HG03060 (cell line): Measurements from ENCODE around the gene ST3GAL5.

Experiments
- ATAC-seq: cut with Tn5 transposase; IDR thresholded peaks from one replicate; pipeline ENCODE4 v1.9.1; 2021; ENCODE audit warnings: low read depth, moderate number of reproducible peaks; ENCODE audit not compliant: unreplicated experiment

ST3GAL5 gene

DNA sequence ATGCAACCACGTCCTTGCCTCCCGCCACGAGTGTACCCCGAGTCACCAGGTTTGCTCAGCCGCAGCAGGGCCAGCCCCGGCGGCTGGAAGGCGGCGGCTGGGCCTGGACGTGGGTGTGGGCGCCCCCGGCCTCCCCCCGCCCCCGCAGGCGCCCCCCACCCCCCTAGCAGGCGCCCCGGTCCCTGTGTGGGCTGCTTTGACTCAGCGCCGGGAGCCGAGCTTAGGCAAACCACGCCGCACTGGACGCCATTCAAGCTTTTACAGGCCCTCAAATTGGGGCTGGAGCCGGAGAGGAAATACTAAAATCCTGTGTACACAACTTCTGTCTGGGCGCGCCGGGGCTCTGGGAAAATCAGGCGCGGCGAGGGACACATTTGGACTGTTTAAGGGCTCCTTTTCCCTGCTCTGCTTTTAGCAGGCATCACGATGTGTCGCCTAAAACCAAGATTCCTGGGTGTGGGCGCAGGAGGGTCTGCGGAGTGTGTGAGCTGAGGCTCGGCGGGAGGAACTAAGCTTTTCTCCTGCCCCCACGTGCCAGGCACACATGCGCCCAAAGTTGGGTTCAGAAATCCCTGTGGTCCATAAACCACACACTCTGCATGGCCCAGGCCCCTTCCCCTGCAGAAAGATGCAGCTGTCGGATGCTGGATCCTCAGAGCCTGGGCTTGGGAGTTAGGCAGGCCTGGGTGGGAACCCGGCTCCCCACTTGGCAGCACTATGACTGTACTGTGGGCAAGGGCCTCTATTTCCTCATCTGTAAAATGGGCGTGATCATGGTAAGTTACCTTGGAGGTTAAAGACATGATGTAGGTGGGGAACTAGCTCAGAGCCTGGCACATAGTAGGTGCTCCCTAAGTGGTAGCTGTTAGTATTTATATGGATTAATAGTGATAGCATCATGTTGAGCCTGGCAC is 77.4 kb downstream of the ST3GAL5 start:
- no peak for ATAC-seq

DNA sequence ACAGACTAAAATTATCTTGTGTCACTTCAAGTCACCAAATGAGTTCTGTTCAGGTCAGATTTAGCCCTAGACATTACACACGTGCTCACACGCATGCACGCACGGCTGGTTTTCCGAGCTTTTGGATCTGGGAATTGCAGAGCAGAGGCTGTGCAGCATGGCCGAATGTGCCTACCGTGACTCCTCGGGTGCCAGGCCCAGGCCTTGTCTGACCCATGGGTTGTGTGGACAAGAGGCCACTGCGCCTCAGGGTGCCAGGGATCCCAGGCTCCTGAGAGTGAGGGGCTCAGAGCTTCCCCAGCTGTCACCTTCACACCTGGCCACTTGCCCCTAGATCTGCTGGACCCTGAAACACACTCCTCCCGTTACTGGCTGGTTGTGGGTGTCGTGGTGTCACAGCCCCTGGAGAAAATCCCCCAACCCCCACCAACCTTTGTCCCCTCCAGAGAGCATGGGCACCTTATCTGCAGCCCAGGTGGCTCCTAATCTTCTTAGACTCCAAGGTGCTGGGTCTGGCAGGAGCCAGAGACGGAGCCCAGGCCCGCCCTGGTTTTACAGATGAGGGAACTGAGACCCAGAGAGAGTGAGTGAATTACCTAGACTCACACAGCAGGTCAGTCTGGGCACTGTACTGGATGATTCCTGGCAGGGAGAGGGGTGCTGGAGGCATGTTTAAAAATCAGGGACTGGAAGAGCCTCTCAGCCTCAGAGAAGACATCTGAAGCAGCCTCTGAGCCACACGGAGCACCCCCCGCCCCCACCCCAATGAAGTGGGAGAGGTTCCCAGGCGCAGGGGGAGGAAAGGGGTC is 78.2 kb downstream of the ST3GAL5 start:
- no peak for ATAC-seq

DNA sequence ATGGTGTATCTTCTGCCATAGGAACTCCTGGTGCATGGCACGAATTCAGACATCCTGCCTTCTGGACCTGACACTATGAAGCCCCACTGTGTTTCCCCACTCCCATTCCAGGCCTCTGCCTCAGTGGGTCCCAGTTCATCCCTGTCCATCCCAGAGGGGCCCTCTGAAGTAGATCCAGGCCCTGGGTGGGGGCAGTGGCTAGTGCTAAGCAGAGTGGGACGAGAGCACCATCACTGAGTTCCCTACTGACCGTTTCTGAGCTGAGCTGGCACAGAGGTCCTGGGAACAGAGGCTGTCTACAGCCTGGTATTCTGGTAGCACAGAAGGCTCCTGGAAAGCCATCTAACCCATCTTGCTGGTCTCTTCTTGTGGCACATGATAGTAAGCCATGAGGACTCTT is 81.0 kb downstream of the ST3GAL5 start:
- no peak for ATAC-seq

DNA sequence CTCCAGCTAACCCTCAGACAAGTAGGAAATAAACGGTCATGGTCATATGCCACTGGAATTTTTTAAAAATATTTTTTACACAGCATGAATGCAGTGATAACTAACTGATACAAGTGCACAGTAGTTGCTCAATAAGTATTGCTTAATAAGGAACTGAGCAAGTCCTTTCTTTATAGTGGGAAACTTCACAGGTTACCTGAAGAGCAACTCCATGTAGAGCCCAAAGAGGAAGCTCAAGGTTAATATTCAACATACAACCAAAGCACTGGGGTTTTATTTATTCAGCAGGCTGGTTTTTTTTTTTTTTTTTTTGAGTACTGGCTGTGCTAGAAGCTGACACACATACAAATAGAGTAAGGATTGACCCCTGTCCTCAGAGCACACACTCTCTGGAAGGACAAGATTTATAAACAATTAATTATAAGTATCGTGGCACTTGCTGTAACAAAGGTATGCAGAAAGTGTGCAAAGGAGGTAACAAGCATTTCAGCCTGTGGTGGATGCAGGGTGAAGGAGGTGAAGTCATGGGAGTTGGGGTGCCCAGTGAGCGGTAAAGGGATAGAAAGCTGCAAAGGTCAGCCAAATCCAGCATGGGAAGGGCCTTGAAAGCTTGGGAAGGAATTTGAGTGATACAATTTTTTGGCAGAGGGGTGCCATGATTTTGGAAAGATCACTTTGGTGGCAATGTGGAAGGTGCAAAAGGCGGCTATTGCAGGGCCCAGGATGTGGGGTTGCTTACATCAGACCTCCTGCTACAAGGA is 82.3 kb downstream of the ST3GAL5 start:
- no peak for ATAC-seq

DNA sequence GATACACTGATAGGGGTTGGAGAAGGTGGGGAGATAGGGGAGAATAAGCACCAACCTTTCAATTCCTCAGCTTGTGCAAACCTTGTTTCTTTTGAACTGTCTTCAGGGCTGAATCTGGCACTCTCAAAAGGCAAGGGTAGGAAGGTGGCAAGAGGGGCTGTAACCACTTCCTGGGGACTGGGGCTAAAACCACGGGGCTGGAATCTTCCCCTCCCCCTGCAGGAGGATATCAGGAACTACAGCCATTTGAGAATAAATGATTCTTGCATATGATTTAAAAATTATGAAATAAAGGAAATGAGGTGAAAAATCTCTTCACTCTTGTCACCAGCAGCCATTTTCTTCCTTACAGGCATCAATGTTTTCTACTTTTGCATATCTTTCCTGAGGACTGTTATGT is 84.2 kb downstream of the ST3GAL5 start:
- no peak for ATAC-seq

DNA sequence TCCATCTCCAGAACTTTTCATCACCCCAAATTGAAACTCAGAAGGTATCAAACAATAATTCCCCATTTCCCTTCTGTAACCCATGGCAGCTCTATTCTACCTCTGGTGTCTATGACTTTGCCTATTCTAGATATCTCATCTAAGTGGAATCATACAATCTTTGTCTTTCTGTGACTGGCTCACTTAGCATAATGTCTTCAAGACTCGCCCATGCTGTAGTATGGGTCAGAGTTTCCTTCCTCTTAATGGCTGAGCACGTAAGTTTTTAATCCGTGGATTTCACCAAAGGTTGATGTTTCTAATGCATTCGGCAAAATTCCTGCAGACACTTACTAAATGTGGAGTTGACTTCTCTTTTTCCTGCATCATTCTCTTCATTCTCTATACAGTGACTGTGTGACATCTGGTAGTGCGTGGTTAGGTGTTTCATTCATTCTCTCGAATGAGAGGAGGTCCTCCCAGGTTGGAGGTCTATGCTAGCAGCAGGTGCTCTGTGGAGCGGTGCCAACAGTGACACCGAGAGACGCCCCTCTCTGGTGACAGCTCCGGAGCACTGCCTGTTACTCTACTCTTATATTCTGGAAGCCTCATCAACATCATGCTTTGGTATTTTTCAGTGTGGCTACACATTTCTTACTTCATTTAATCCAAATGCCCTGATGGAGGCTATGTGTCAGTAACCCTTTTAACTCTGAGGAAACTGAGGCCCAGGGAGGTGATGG is 84.9 kb downstream of the ST3GAL5 start:
- ATAC-seq, result no peak

DNA sequence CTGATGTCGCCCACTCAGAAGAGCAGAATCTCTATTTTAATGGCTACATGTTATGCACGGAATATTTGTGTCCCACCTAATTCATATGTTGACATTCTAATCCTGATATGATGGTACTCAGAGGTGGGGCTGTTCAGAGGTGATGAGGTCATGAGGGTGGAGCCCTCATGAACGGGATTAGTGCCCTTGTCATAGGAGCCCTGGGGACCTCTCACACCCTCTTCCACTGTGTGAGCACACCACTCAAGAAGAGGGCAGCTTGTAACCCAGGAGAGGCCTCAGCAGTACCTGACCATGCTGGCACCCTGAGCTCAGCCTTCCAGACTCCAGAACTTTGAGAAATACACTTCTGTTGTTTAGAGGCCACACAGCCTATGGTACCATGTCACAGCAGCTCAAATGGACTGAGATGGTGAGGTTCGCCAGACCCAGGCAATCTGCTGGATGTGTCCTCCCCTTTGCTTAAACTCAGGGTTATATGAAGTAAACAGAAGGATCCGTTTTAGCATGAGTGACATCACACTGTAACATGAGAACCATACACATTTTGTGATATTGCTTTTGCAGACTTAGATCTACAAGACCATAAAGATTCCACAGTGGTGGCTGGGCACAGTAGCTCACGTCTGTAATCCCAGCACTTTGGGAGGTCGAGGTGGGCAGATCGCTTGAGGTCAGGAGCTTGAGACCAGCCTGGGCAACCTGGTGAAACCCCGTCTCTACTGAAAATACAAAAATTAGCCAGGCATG is 86.3 kb downstream of the ST3GAL5 start:
- no peak for ATAC-seq

DNA sequence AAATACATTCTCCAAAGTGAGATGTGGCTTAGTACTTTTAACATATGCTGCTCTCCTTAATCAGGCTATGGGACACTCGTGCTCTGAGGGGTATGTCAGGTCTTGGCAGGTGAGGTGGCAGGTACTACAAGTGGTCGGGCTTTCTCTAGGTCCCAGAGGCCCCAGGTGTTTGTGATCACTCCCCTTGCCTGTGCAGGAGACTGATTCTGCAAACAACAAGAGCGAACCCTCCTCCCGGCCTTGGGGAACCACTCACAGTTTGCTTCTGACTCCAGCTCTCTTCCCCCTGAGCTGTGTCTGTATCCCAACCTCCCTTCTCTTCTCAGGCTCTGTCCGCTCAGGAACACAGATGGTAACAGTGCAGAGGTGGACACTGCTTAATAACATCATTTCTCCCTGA is 86.9 kb downstream of the ST3GAL5 start:
- no peak for ATAC-seq

DNA sequence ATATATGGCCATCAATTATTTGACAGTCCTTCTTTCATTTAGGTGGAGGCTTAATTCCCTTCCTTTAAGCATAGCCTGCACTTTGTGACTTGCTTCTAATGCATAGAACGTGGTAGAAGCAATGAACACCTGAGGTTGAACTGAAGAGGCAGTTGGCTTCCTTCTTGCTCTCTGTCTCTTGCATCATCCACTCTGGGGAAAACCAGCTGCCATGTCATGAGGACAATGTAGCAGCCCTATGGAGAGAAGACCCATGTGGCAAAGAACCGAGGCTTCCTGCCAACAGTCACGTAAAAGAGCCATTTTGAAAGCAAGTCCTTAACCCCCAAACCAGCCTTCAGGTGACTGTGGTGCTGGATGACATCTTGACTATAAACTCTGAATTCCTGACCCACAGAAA is 88.2 kb downstream of the ST3GAL5 start:
- no peak for ATAC-seq

DNA sequence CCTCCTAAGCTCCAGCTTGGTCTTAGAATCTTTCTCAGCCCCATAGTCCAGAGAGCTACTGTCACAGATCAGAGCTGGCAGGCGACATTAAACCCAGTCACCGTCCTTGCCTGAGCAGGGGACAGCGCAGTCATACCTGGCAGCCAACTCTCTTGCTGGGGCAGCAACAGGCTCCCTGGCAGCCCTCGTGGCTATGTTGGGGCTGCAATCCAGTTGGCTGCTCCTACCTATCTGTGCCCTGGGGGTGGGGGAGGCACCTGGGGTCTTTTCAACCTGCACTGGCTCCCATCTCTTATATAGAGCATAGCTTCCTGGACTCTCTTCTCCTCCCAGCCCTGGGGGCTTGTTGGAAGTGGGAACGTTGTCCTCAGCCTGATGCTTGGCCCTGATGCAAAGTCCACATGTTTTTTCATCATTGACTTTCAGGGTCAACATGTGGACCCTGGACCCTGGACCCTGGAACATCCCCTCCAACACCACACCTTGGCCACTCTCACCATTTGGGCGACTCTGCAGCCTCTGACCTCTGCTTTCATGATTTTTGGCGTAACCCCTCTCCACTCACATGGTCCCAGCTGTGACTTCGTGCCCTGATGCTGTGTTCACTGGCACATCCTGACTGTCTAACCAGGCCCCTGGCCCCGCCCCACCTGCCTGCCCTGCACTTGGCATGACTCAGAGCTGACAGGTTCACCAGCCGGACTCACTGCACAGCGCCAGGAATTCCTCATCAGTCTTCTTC is 89.4 kb downstream of the ST3GAL5 start:
- ATAC-seq, result no peak

DNA sequence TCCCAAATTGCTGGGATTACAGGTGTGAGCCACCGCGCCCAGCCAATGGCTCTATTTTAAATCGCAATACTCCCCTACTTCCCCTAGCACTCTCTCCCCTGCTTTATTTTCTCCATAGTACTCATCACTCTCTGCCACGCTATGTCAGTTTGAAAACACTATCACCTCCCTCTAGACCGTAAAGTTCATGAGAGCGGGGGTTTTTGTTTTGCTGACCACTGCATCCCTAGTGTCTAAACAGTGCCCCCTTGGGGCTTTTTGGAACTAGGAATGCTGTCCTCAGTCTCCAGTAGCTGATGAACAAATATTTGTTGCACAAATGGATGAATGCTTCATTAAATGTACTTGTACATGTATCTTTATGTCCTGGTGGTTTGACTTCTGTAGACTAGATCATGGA is 90.9 kb downstream of the ST3GAL5 start:
- ATAC-seq, result no peak

DNA sequence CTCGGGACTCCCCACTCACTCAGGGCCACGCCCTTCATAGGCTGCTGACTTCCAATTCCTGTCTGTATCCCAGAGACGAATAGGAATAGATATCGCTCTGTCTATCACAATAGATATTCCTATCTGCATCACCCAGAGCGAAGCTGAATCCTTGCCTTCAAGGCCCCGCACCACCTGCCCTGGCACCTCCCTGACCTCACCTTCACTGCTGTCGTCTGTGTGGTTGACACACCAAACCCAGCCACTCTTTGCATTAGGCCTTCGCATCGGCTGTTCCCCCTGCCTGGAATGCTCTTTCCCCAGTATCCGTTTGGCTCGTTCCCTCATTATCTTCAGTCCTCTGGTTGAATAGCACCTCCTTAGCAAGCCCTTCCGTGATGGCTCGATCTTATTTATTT is 91.5 kb downstream of the ST3GAL5 start:
- ATAC-seq, result no peak

DNA sequence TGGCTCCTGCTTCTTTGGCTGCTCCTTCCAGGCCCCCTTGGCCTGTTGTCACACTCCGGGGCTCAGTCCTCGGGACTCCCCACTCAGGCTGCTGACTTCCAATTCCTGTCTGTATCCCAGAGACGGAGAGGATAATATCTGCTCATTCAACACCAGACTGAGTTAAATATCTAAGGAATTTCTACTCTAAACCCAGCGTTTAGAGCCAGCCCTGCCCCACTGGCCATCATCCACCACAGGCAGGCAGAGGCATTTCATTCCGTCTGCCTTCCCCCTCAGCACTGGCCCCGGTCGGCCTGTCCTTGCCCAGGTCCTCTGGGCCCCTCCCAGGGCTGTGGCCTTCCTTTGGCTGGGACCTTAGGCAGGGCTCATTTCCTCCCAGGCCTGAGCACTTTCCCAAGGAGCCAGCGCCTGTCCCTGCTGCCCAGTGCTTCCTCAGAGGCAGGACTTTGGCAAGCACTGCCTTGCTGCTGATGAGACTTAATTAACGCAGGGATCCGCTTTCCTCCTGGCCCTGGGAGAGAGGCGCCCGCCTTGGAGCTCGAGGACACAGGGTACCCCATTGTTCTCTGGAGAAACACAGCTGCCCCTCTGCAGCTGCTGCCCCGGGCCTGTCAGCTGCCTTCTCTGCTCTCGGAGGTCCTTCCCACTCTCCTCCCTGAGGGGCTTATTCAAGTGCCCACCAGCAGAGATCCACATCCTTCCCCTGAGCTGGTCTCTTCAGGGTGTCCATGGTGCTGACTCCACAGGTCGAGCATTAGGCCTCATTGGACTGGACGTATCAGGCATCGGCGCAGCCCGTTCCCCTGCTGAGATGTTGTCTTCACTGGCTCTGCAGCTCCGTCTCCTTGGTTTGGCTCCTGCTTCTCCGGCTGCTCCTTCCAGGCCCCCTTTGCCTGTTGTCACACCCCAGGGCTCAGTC is 92.2 kb downstream of the ST3GAL5 start:
- ATAC-seq, result no peak

DNA sequence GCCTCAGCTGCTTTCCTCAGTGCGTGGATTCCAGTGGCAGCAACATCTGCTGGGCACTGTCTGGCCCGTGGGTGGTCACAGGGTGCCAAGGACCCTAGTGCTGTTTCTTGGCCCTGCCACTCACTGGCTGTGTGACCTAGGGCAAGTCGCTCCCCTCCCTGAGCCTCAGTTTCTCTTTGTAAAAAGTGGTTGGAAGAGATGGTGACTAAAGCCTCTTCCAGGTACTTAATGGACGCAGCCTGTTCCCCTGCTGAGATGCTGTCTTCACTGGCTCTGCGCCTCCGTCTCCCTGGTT is 92.8 kb downstream of the ST3GAL5 start:
- ATAC-seq, result no peak

DNA sequence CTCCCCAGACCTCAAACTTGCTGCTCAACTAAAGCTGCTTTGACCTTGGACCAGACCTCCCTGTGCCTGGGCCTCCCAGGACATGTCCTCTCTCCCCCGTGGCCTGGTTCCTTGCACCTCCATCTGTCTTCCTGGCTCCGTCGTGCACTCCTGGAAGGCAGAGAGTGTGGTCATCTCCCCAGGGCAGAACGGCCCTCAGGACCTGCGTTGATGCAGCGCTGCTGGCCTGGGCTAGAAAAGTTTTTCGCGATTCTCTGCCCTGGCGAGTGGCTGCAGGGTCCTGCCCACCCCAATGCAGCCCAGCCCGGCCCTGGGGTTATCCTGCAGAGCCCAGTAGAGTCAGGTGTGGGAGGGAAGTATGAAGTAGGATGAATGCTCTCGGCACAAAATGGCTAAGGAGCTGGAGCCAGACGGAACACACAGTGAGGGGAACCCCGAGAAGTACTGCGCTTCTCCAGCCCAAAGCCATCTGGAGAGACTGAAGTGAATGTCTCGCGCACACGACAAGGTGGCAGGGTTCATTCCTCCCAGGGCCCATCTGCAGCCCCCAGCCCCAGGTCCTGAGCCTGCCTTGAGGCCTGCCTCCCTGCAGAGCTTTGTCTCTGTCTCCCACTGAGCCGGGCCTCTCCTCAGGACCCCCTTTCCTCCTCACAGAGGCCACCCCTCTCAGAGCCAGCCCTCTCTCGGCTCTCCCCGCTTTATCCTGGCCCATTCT is 93.3 kb downstream of the ST3GAL5 start:
- no peak for ATAC-seq

DNA sequence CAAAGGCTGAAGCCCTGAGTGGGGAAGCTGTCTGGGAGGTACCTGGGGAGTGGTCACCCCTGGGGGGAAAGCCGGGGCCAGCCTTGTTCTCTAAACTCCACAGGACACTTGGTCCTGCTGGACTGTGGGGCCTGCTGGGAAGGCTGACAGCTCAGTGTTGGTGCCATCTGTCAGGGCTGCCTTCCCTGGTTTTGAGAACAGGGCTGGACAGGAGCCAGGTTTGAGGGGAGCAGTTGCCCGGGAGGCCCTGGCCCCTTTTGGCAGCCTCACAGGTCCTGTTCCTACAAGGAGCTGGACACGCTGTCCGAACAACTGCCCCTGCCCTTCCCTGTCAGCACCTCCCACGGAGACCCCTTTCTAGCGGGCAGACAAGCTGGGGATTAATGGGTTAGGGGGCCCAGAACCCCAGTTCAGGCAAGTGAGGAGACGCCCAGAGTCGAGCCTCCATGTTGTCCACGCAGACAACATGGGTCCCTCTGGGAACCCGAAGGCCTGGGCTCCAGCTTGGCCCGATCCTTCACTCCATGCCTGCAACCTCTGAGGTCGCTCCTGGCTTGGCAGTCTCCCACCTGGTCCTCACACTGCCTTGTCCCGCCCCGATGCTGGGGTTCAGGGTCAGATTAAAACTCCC is 94.2 kb downstream of the ST3GAL5 start:
- no peak for ATAC-seq

DNA sequence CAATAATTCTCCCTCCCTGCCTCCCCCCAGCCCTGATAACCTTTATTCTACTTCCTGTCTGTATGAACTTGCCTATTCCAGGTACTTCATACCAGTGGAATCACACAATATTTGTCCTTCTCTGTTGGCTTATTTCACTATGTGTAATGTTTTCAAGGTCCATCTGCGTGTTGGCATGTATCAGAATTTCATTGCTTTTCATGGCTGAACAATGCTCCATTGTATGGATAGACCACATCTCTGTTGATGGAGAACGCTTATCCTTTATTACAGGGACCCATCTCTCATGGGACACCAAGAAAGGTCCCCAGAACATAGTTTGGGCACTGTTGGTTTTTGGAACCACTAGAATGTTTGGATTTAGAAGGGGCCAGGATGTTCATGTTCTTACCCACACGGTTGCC is 94.8 kb downstream of the ST3GAL5 start:
- no peak for ATAC-seq
